GM23338 (cell line): ENCODE results near the gene NSD1. TPM values are rescaled to one million over a fixed set of nuclear protein-coding genes. Genes with fewer than 3 reads are reported as not detected.
A peak's percentile ranks its signal among the peaks of the same experiment; 100 is the strongest.

Experiments used
- ATAC-seq: fragments of 200-7000 bp; cut with Tn5 transposase; 3 replicates; pipeline ENCODE4 v1.9.1; 2020
- DNase-seq: peaks from one replicate; pipeline ENCODE4 v3.0.0-alpha.2; 2015; ENCODE audit warnings: low spot score
- H2AFZ ChIP-seq: fragments of 200-600 bp; sonication (generic); 2 replicates; pipeline ENCODE4 v1.8.0; 2016; ENCODE audit warnings: antibody characterized with exemption, mild to moderate bottlenecking, moderate library complexity
- H3F3A ChIP-seq: fragments of 200-600 bp; sonication (generic); replicated peaks from 2 replicates; pipeline ENCODE4 v1.8.0; 2017; ENCODE audit warnings: antibody characterized with exemption, mixed run types, low read depth
- H3K27ac ChIP-seq: fragments of 200-600 bp; sonication (generic); 2 replicates; pipeline ENCODE4 v1.6.1; 2016; ENCODE audit warnings: low read depth
- H3K27me3 ChIP-seq: fragments of 200-600 bp; sonication (generic); 2 replicates; pipeline ENCODE4 v1.8.0; 2016; ENCODE audit warnings: mild to moderate bottlenecking, mixed run types, moderate library complexity; ENCODE audit not compliant: insufficient read depth
- H3K36me3 ChIP-seq: fragments of 200-600 bp; sonication (generic); 2 replicates; pipeline ENCODE4 v1.8.0; 2016; ENCODE audit warnings: mild to moderate bottlenecking; ENCODE audit not compliant: insufficient read depth
- H3K4me1 ChIP-seq: fragments of 200-600 bp; sonication (generic); 2 replicates; pipeline ENCODE4 v1.8.0; 2016; ENCODE audit warnings: mild to moderate bottlenecking, moderate library complexity; ENCODE audit not compliant: insufficient read depth
- H3K4me2 ChIP-seq: fragments of 200-600 bp; sonication (generic); 2 replicates; pipeline ENCODE4 v1.7.1; 2017; ENCODE audit warnings: mixed run types
- H3K4me3 ChIP-seq: fragments of 200-600 bp; sonication (generic); 2 replicates; pipeline ENCODE4 v1.6.1; 2016; ENCODE audit warnings: mixed run types
- H3K79me2 ChIP-seq: fragments of 200-600 bp; sonication (generic); replicated peaks from 2 replicates; pipeline ENCODE4 v1.8.0; 2017; ENCODE audit warnings: mild to moderate bottlenecking; ENCODE audit not compliant: insufficient read depth
- H3K9me2 ChIP-seq: fragments of 200-600 bp; sonication (generic); 2 replicates; pipeline ENCODE4 v1.8.0; 2017; ENCODE audit not compliant: insufficient read depth
- H4K20me1 ChIP-seq: fragments of 200-600 bp; sonication (generic); replicated peaks from 2 replicates; pipeline ENCODE4 v1.8.0; 2017; ENCODE audit warnings: mild to moderate bottlenecking; ENCODE audit not compliant: insufficient read depth
- H3K27ac Mint-ChIP-seq: 2 replicates; pipeline ENCODE4 v1.8.0; 2020; ENCODE audit warnings: inconsistent platforms, mild to moderate bottlenecking, moderate library complexity, mixed read lengths
- H3K27me3 Mint-ChIP-seq: 3 replicates; pipeline ENCODE4 v1.8.0; 2022; ENCODE audit warnings: low read depth, mild to moderate bottlenecking, moderate library complexity, mixed read lengths, inconsistent platforms; ENCODE audit not compliant: insufficient read depth, poor library complexity
- H3K36me3 Mint-ChIP-seq: 3 replicates; pipeline ENCODE4 v1.8.0; 2021; ENCODE audit warnings: low read depth, mild to moderate bottlenecking, inconsistent platforms, moderate library complexity, mixed read lengths
- H3K4me1 Mint-ChIP-seq: 3 replicates; pipeline ENCODE4 v1.8.0; 2020; ENCODE audit warnings: mild to moderate bottlenecking, inconsistent platforms, mixed read lengths
- H3K4me3 Mint-ChIP-seq: 3 replicates; pipeline ENCODE4 v1.8.0; 2021; ENCODE audit warnings: moderate library complexity, mild to moderate bottlenecking, inconsistent platforms, mixed read lengths
- H3K9me3 Mint-ChIP-seq: 3 replicates; pipeline ENCODE4 v1.8.0; 2020; ENCODE audit warnings: moderate library complexity, mild to moderate bottlenecking, inconsistent platforms, mixed read lengths
- CREB1 ChIP-seq: fragments of 250-450 bp; sonication (Bioruptor Pico); IDR thresholded peaks from 2 replicates; pipeline ENCODE4 v1.5.0; 2020; ENCODE audit warnings: low read depth, mild to moderate bottlenecking, moderate library complexity
- JUNB ChIP-seq: IDR thresholded peaks from one replicate; pipeline ENCODE4 v1.6.1; 2016; ENCODE audit warnings: antibody characterized with exemption; ENCODE audit not compliant: unreplicated experiment
- NANOG ChIP-seq: IDR thresholded peaks from 2 replicates; pipeline ENCODE4 v1.6.1; 2016; ENCODE audit warnings: antibody characterized with exemption, borderline replicate concordance
- POLR2AphosphoS5 ChIP-seq: IDR thresholded peaks from 2 replicates; pipeline ENCODE4 v1.6.1; 2016; ENCODE audit warnings: antibody characterized with exemption, low read depth
- ZNF114 ChIP-seq: fragments of 250-450 bp; sonication (Bioruptor Pico); IDR thresholded peaks from 2 replicates; pipeline ENCODE4 v1.5.0; 2020; ENCODE audit warnings: mild to moderate bottlenecking, moderate library complexity
- ZNF331 ChIP-seq: fragments of 250-450 bp; sonication (Bioruptor Pico); IDR thresholded peaks from 2 replicates; pipeline ENCODE4 v1.5.0; 2020; ENCODE audit warnings: low read depth, mild to moderate bottlenecking, moderate library complexity
- polyA plus RNA-seq: library from polyadenylated mRNA; unstranded; fragments of >200 nt; fragmentation: Nextera tagmentation; extraction: Ambion mirVana; gene quantifications from 2 replicates; pipeline ENCODE4 v1.2.1, GENCODE V29; 2016
- total RNA-seq: library from RNA; depleted of rRNA; stranded (reverse); fragments of >200 nt; shearing (Covaris generic); gene quantifications from 2 replicates; pipeline ENCODE4 v1.2.3, GENCODE V29; 2014
- TF ChIP-seq, protein P1 (sequence below), 2 experiments: fragments of 200-600 bp in 1 of 2; sonication (generic) in 1 of 2; conservative IDR thresholded peaks; 2 replicates each; pipeline versions ENCODE4 v1.5.1 to v1.6.1; 2016 to 2017; ENCODE audit warnings: antibody characterized with exemption in 2 of 2, low read depth in 2 of 2, mild to moderate bottlenecking in 2 of 2, moderate library complexity in 1 of 2
- TF ChIP-seq, protein P2 (sequence below): fragments of 250-450 bp; sonication (Bioruptor Pico); IDR thresholded peaks from 2 replicates; pipeline ENCODE4 v1.5.0; 2020; ENCODE audit warnings: mild to moderate bottlenecking, moderate library complexity

Gene NSD1
- total and polyA plus RNA-seq, 2 experiments from 2014 or later: 96.4 to 106 TPM

DNA sequence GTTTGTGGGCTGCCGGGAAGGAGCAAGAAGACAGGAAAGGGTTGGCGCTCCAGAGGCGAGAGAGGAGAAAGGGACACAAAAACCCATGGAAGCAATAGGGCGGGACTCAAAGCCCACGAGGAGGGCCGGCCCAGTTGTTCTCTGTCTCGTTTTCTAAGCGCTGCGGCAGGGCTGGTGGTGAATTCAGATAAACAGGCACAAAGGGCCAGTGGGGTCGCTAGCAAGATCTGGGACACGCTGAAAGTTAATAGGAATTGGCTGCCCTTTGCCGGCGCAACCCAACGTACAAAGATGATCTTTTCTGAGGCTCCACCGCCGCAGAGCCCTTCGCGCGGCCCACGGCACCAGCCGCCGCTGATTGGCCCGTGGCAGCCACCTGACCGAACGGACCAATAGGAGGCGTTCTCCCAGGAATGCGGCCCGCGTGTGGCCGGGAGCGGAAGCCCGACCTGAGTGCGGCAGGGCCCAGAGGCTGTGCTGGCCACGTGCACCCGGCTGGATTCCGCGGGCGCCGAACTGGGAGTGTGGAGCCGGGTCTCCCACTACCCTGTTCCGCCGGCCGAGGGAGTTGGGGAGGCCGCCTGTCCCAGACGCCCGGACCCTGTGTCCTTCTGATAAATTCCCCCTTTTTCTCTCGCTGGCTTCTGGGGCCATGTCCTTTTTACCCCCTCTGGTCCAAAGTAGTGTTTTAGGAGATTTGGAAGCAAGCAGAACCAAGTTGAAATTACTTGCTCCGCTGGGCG lies 16.8 kb upstream of the NSD1 start:
- TF ChIP-seq CREB1 (CRISPR knock-in tag) (peak; percentile 63), POLR2AphosphoS5 (peak; percentile 53), NANOG (no peak)
- Mint-ChIP-seq H3K27ac (peak overlapping the region; percentile 9), H3K36me3 (0 out of 3 replicates have a peak, but pooled peaks cover 4% of the 10 kb centered on the region), H3K9me3 (peaks cover 6% of the 10 kb centered on the region; the same call in 2 of the 3 replicates), H3K27me3 (peaks cover 29% of the 10 kb centered on the region), H3K4me3 (no peak overlapping the region; the same call in 2 of the 3 replicates), H3K4me1 (peaks cover 10% of the 10 kb centered on the region)
- no peak overlapping the region for H3K4me3 ChIP-seq
- ATAC-seq (peak; percentile 90), DNase-seq (peak; percentile 96)
- 0 out of 2 replicates have a peak, but pooled peaks cover 3% of the 10 kb centered on the region for H3K27me3 ChIP-seq
- H2AFZ ChIP-seq: peak overlapping the region; percentile 84
- H3K27ac ChIP-seq: peak overlapping the region; percentile 51; the same call in 1 of the 2 replicates
- H4K20me1 ChIP-seq: no peaks in the 10 kb centered on the region
- H3K79me2 ChIP-seq: no peaks in the 10 kb centered on the region
- H3F3A ChIP-seq: peaks cover 15% of the 10 kb centered on the region; the same call in 1 of the 2 replicates
- no peaks in the 10 kb centered on the region for H3K36me3 ChIP-seq
- H3K4me2 ChIP-seq: peak overlapping the region; percentile 33; the same call in 1 of the 2 replicates
- H3K9me2 ChIP-seq: no peaks in the 10 kb centered on the region
- H3K4me1 ChIP-seq: peaks cover 8% of the 10 kb centered on the region

DNA sequence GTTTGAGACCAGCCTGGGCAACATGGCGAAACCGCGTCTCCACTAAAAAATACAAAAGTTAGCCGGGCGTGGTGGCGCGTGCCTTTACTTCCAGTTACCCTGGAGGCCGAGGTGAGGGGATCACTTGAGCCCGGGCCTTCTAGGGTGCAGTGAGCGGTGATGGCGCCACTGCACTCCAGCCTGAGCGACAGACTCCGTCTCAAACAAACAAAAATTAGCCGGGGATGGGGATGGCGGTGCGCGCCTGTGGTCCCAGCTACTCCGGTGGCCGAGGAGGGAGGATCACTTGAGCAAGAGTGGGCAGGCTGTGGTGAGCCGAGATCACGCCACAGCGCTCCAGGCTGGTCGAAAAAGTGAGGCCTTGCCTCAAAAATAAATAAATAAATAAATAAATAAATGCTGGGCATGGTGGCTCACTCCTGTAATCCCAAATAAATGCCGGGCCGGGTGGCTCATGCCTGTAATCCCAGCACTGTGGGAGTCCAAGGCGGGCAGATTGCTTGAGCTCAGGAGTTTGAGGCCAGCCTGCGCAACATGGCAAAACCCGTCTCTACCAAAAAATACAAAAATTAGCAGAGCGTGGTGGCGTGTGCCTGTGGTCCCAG lies 16.0 kb upstream of the NSD1 start:
- no peaks in the 10 kb centered on the region for H3K36me3 ChIP-seq
- ATAC-seq (no peak), DNase-seq (no peak)
- no peaks in the 10 kb centered on the region for H4K20me1 ChIP-seq
- no peak overlapping the region for H3K27ac ChIP-seq
- H2AFZ ChIP-seq: peak overlapping the region; percentile 84; the same call in 1 of the 2 replicates
- H3K4me1 Mint-ChIP-seq: peaks cover 9% of the 10 kb centered on the region
- H3F3A ChIP-seq: peaks cover 15% of the 10 kb centered on the region; the same call in 1 of the 2 replicates
- no peak overlapping the region for H3K4me2 ChIP-seq
- no peak overlapping the region for H3K27ac Mint-ChIP-seq
- H3K27me3 Mint-ChIP-seq: peaks cover 27% of the 10 kb centered on the region
- H3K9me3 Mint-ChIP-seq: peaks cover 6% of the 10 kb centered on the region; the same call in 2 of the 3 replicates
- H3K79me2 ChIP-seq: no peaks in the 10 kb centered on the region
- no peak overlapping the region for H3K4me3 ChIP-seq
- no peak overlapping the region for H3K4me3 Mint-ChIP-seq
- no peaks in the 10 kb centered on the region for H3K9me2 ChIP-seq
- H3K4me1 ChIP-seq: peaks cover 8% of the 10 kb centered on the region
- 0 out of 2 replicates have a peak, but pooled peaks cover 3% of the 10 kb centered on the region for H3K27me3 ChIP-seq
- H3K36me3 Mint-ChIP-seq: 0 out of 3 replicates have a peak, but pooled peaks cover 4% of the 10 kb centered on the region
- TF ChIP-seq NANOG (no peak), JUNB (no peak), CREB1 (CRISPR knock-in tag) (no peak), ZNF114 (no peak), ZNF331 (CRISPR knock-in tag) (no peak)
- TF ChIP-seq, protein P1, sequence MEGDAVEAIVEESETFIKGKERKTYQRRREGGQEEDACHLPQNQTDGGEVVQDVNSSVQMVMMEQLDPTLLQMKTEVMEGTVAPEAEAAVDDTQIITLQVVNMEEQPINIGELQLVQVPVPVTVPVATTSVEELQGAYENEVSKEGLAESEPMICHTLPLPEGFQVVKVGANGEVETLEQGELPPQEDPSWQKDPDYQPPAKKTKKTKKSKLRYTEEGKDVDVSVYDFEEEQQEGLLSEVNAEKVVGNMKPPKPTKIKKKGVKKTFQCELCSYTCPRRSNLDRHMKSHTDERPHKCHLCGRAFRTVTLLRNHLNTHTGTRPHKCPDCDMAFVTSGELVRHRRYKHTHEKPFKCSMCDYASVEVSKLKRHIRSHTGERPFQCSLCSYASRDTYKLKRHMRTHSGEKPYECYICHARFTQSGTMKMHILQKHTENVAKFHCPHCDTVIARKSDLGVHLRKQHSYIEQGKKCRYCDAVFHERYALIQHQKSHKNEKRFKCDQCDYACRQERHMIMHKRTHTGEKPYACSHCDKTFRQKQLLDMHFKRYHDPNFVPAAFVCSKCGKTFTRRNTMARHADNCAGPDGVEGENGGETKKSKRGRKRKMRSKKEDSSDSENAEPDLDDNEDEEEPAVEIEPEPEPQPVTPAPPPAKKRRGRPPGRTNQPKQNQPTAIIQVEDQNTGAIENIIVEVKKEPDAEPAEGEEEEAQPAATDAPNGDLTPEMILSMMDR (conservative IDR thresholded peaks at IDR 0.05; ENCODE audit: low read depth in 2 of 2): no peak
- TF ChIP-seq, protein P2, sequence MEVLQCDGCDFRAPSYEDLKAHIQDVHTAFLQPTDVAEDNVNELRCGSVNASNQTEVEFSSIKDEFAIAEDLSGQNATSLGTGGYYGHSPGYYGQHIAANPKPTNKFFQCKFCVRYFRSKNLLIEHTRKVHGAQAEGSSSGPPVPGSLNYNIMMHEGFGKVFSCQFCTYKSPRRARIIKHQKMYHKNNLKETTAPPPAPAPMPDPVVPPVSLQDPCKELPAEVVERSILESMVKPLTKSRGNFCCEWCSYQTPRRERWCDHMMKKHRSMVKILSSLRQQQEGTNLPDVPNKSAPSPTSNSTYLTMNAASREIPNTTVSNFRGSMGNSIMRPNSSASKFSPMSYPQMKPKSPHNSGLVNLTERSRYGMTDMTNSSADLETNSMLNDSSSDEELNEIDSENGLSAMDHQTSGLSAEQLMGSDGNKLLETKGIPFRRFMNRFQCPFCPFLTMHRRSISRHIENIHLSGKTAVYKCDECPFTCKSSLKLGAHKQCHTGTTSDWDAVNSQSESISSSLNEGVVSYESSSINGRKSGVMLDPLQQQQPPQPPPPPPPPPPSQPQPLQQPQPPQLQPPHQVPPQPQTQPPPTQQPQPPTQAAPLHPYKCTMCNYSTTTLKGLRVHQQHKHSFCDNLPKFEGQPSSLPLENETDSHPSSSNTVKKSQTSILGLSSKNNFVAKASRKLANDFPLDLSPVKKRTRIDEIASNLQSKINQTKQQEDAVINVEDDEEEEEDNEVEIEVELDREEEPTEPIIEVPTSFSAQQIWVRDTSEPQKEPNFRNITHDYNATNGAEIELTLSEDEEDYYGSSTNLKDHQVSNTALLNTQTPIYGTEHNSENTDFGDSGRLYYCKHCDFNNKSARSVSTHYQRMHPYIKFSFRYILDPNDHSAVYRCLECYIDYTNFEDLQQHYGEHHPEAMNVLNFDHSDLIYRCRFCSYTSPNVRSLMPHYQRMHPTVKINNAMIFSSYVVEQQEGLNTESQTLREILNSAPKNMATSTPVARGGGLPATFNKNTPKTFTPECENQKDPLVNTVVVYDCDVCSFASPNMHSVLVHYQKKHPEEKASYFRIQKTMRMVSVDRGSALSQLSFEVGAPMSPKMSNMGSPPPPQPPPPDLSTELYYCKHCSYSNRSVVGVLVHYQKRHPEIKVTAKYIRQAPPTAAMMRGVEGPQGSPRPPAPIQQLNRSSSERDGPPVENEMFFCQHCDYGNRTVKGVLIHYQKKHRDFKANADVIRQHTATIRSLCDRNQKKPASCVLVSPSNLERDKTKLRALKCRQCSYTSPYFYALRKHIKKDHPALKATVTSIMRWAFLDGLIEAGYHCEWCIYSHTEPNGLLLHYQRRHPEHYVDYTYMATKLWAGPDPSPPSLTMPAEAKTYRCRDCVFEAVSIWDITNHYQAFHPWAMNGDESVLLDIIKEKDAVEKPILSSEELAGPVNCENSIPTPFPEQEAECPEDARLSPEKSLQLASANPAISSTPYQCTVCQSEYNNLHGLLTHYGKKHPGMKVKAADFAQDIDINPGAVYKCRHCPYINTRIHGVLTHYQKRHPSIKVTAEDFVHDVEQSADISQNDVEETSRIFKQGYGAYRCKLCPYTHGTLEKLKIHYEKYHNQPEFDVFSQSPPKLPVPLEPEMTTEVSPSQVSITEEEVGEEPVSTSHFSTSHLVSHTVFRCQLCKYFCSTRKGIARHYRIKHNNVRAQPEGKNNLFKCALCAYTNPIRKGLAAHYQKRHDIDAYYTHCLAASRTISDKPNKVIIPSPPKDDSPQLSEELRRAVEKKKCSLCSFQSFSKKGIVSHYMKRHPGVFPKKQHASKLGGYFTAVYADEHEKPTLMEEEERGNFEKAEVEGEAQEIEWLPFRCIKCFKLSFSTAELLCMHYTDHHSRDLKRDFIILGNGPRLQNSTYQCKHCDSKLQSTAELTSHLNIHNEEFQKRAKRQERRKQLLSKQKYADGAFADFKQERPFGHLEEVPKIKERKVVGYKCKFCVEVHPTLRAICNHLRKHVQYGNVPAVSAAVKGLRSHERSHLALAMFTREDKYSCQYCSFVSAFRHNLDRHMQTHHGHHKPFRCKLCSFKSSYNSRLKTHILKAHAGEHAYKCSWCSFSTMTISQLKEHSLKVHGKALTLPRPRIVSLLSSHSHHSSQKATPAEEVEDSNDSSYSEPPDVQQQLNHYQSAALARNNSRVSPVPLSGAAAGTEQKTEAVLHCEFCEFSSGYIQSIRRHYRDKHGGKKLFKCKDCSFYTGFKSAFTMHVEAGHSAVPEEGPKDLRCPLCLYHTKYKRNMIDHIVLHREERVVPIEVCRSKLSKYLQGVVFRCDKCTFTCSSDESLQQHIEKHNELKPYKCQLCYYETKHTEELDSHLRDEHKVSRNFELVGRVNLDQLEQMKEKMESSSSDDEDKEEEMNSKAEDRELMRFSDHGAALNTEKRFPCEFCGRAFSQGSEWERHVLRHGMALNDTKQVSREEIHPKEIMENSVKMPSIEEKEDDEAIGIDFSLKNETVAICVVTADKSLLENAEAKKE (CRISPR knock-in tag): no peak
